HEK293T (cell line): ENCODE results near the gene TRABD2B.

Experiments
- BHLHE40 ChIP-seq: fragments of 450-650 bp; IDR thresholded peaks from 2 replicates; pipeline ENCODE4 v1.6.1; 2016; ENCODE audit warnings: mild to moderate bottlenecking, moderate library complexity, borderline replicate concordance
- ELF4 ChIP-seq: fragments of 450-650 bp; IDR thresholded peaks from 2 replicates; pipeline ENCODE4 v1.6.1; 2017; ENCODE audit warnings: antibody characterized with exemption
- FOXK2 ChIP-seq: fragments of 450-650 bp; IDR thresholded peaks from 2 replicates; pipeline ENCODE4 v1.6.1; 2016; ENCODE audit warnings: mild to moderate bottlenecking
- FOXM1 ChIP-seq: fragments of 450-650 bp; IDR thresholded peaks from 2 replicates; pipeline ENCODE4 v1.6.1; 2017; ENCODE audit warnings: mild to moderate bottlenecking, borderline replicate concordance
- LEF1 ChIP-seq: fragments of 450-650 bp; IDR thresholded peaks from 2 replicates; pipeline ENCODE4 v1.6.1; 2017; ENCODE audit warnings: mild to moderate bottlenecking, borderline replicate concordance
- NFRKB ChIP-seq: fragments of 450-650 bp; IDR thresholded peaks from 2 replicates; pipeline ENCODE4 v1.6.1; 2016; ENCODE audit warnings: mild to moderate bottlenecking, moderate library complexity
- SP1 ChIP-seq: fragments of 450-650 bp; IDR thresholded peaks from 2 replicates; pipeline ENCODE4 v1.6.1; 2017
- SUZ12 ChIP-seq: fragments of 450-650 bp; IDR thresholded peaks from 2 replicates; pipeline ENCODE4 v1.6.1; 2016; ENCODE audit warnings: mild to moderate bottlenecking
- TARDBP ChIP-seq: fragments of 450-650 bp; IDR thresholded peaks from 2 replicates; pipeline ENCODE4 v1.6.1; 2016

DNA sequence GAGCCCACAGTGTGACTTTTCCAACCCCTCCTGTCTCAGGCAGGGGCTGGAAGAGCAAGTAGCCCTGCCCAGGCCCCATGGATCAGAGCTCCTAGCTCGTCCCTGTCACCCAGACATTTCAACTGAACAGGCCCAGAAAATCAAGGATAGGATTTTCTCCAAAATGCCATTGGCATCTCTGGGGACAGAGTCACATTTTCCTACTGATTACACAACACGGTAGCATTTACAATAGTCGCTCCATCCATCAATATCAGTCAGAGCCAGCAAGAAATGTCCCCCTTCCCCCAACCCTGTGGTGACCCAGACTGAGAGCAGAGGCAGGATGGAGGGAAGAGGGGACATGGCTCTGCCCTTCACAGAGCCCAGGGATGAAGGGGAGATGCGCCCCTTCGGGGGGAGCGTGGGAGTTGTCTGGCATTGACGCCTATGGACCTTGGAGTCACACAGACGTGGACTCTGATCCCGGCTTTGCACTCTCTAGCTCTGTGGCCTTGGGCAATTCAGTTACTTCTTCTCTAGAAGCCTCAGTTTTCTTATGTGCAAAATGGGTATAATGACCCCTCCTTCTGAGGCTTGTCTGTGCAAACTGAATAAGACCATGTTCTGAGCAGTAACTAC is 283.7 kb downstream of the TRABD2B start:
- TF ChIP-seq FOXM1 (no peak), SUZ12 (no peak), TARDBP (no peak), SP1 (no peak), BHLHE40 (no peak), LEF1 (no peak), ELF4 (no peak), FOXK2 (no peak), NFRKB (no peak)
